K562 (cell line): ENCODE measurements around the gene TMEM179. TPM values are rescaled to one million over a fixed set of nuclear protein-coding genes. Genes with fewer than 3 reads are reported as not detected.

ENCODE experiments used
- ATAC-seq: fragments of 200-7000 bp; cut with Tn5 transposase; 3 replicates; pipeline ENCODE4 v1.9.1; 2020; ENCODE audit warnings: moderate library complexity
- BruUV-seq: library from RNA; stranded (reverse); fragments of 400-500 nt; replicated peaks from 2 replicates; lab custom pipeline; 2021; lab: Mats Ljungman, UMichigan
- CTCF ChIA-PET: fragments of 300-600 bp; formaldehyde crosslinking; extraction: SDS; loops from one replicate; lab custom pipeline; 2021; ENCODE audit warnings: low intra/inter-chr PET ratio; lab: Yijun Ruan, JAX
- POLR2A ChIA-PET: fragments of 300-600, 350-650 bp; sonication (Branson Sonifier 250); formaldehyde crosslinking; extraction: SDS; loops from one replicate; lab custom pipeline; 2021; ENCODE audit warnings: antibody characterized with exemption, inconsistent platforms; lab: Yijun Ruan, JAX
- DNase-seq, 4 experiments: peaks; one replicate each; pipeline versions ENCODE4 v3.0.0 to v3.0.0-alpha.2; 2011 to 2018; ENCODE audit warnings: low spot score in 3 of 4, mixed read lengths in 3 of 4; ENCODE audit errors: extremely low read depth in 1 of 4
- FAIRE-seq: peaks from 2 replicates; lab custom pipeline; 2011; peaks lifted over from hg19 to GRCh38; lab: Jason Lieb, UNC
- H2AFZ ChIP-seq: 2 replicates; pipeline ENCODE4 v1.6.0; 2011; ENCODE audit warnings: low read depth, low read length, control low read depth, inconsistent platforms
- H3K27ac ChIP-seq: fragments of 200-600 bp; 3 replicates; pipeline ENCODE4 v1.8.0; 2011; ENCODE audit warnings: low read depth, mild to moderate bottlenecking, control low read depth, inconsistent platforms, low read length, moderate library complexity, mixed read lengths; ENCODE audit errors: extremely low read depth
- H3K27me3 ChIP-seq, 2 experiments: fragments of 300-600 bp in 1 of 2; 2 replicates in 1 of 2; 3 replicates in 1 of 2; pipeline versions ENCODE4 v1.6.0 to v1.8.0; 2011; ENCODE audit warnings: inconsistent platforms in 2 of 2, low read length in 2 of 2, mild to moderate bottlenecking in 1 of 2, mixed read lengths in 1 of 2, moderate library complexity in 1 of 2; ENCODE audit not compliant: control insufficient read depth in 2 of 2, insufficient read depth in 2 of 2
- H3K36me3 ChIP-seq: fragments of 300-600 bp; 3 replicates; pipeline ENCODE4 v1.8.0; 2011; ENCODE audit warnings: mild to moderate bottlenecking, low read length, inconsistent platforms; ENCODE audit not compliant: control insufficient read depth, insufficient read depth
- H3K4me1 ChIP-seq, 2 experiments: fragments of 200-600 bp in 1 of 2; replicated peaks in 1 of 2; 2 replicates in 1 of 2; 3 replicates in 1 of 2; pipeline versions ENCODE4 v1.5.1 to v1.8.0; 2011; ENCODE audit warnings: inconsistent platforms in 2 of 2, low read length in 2 of 2, mild to moderate bottlenecking in 1 of 2, mixed read lengths in 1 of 2, moderate library complexity in 1 of 2; ENCODE audit not compliant: control insufficient read depth in 2 of 2, insufficient read depth in 2 of 2
- H3K4me2 ChIP-seq: 2 replicates; pipeline ENCODE4 v1.6.1; 2011; ENCODE audit warnings: low read length, control low read depth, inconsistent platforms, mixed read lengths; ENCODE audit not compliant: insufficient read depth
- H3K4me3 ChIP-seq: fragments of 200-600 bp; sonication (generic), shearing (Covaris generic); 2 replicates; pipeline ENCODE4 v1.5.1; 2016; ENCODE audit warnings: control low read depth, inconsistent platforms
- H3K79me2 ChIP-seq: fragments of 200-600 bp; 3 replicates; pipeline ENCODE4 v1.8.0; 2011; ENCODE audit warnings: low read length, inconsistent platforms; ENCODE audit not compliant: control insufficient read depth, insufficient read depth
- H3K9ac ChIP-seq, 2 experiments: 2 replicates each; pipeline versions ENCODE4 v1.6.0 to v1.6.1; 2011; ENCODE audit warnings: low read depth in 2 of 2, low read length in 2 of 2, control low read depth in 1 of 2, inconsistent platforms in 1 of 2, mild to moderate bottlenecking in 1 of 2, mixed read lengths in 1 of 2; ENCODE audit not compliant: insufficient read depth in 1 of 2
- H3K9me1 ChIP-seq: one replicate; pipeline ENCODE4 v1.6.0; 2011; ENCODE audit warnings: inconsistent platforms, mild to moderate bottlenecking, low read length, moderate library complexity; ENCODE audit not compliant: control insufficient read depth, insufficient read depth
- H3K9me3 ChIP-seq: replicated peaks from 2 replicates; pipeline ENCODE4 v1.5.1; 2011; ENCODE audit warnings: low read depth, low read length, inconsistent platforms; ENCODE audit not compliant: control insufficient read depth, insufficient read depth
- H4K20me1 ChIP-seq: replicated peaks from 2 replicates; pipeline ENCODE4 v1.6.1; 2011; ENCODE audit warnings: low read length, inconsistent platforms, mixed read lengths; ENCODE audit not compliant: control insufficient read depth, insufficient read depth
- ARID4B ChIP-seq: sonication (generic); formaldehyde crosslinking; IDR thresholded peaks from 2 replicates; pipeline ENCODE4 v1.8.0; 2022; ENCODE audit warnings: mild to moderate bottlenecking, missing genetic modification reagents
- ASH1L ChIP-seq: fragments of 450-650 bp; IDR thresholded peaks from 2 replicates; pipeline ENCODE4 v1.6.1; 2018; ENCODE audit warnings: borderline replicate concordance, mild to moderate bottlenecking, low read depth; ENCODE audit not compliant: partially characterized antibody
- ATF3 ChIP-seq, 2 experiments: fragments of 450-650 bp in 1 of 2; sonication (generic) in 1 of 2; formaldehyde crosslinking in 1 of 2; IDR thresholded peaks in 1 of 2; conservative IDR thresholded peaks in 1 of 2; 2 replicates each; pipeline versions ENCODE4 v1.6.1 to v1.8.1; 2016 to 2023; ENCODE audit warnings: mild to moderate bottlenecking in 2 of 2, moderate library complexity in 2 of 2, inconsistent platforms in 1 of 2, missing genetic modification reagents in 1 of 2
- GTF2E2 ChIP-seq: fragments of 200-800 bp; sonication (Bioruptor generic); IDR thresholded peaks from 2 replicates; pipeline ENCODE4 v1.6.1; 2016; ENCODE audit warnings: missing genetic modification characterization, missing compliant biosample characterization
- MAFG ChIP-seq: fragments of 450-650 bp; conservative IDR thresholded peaks from 2 replicates; pipeline ENCODE4 v1.6.1; 2016; ENCODE audit warnings: missing genetic modification characterization, missing compliant biosample characterization
- VEZF1 ChIP-seq: fragments of 200-800 bp; sonication (Bioruptor generic); IDR thresholded peaks from 2 replicates; pipeline ENCODE4 v1.6.1; 2017; ENCODE audit warnings: missing genetic modification characterization, missing compliant biosample characterization
- YY1 ChIP-seq, 3 experiments: IDR thresholded peaks; 2 replicates each; pipeline ENCODE4 v1.6.1; 2011; ENCODE audit warnings: low read length in 2 of 3, mild to moderate bottlenecking in 2 of 3, moderate library complexity in 2 of 3, borderline replicate concordance in 1 of 3, control low read depth in 1 of 3, low read depth in 1 of 3; ENCODE audit not compliant: insufficient read depth in 3 of 3, insufficient replicate concordance in 2 of 3, control insufficient read depth in 1 of 3, insufficient read length in 1 of 3; ENCODE audit errors: extremely low read depth in 1 of 3
- ZNF124 ChIP-seq: sonication (generic); formaldehyde crosslinking; IDR thresholded peaks from 2 replicates; pipeline ENCODE4 v1.8.1; 2022; ENCODE audit warnings: missing genetic modification reagents
- ZNF449 ChIP-seq: fragments of 250-450 bp; sonication (Bioruptor Pico); IDR thresholded peaks from 2 replicates; pipeline ENCODE4 v1.8.0; 2022; ENCODE audit warnings: moderate library complexity, mild to moderate bottlenecking, inconsistent platforms
- WGBS: fragments of 100-300 bp; shearing (Covaris generic); methylation state at CpG from one replicate; pipeline ENCODE4 v1.1.6; 2016; ENCODE audit warnings: low coverage, mixed read lengths; ENCODE audit not compliant: insufficient coverage; ENCODE audit errors: missing lambda C conversion rate; 5-methylcytosine and 5-hydroxymethylcytosine counted together
- in situ Hi-C: fragments of 300-500 bp; cut with MboI; formaldehyde crosslinking; loops from 4 replicates; pipeline ENCODE4 v1.15.0; 2018; ENCODE audit warnings: inconsistent platforms, mixed read lengths
- intact Hi-C: fragments of 100-400 bp; cut with micrococcal nuclease; formaldehyde crosslinking; loops from 2 replicates; pipeline ENCODE4 v1.14.2; 2022
- polyA plus RNA-seq, 8 experiments: library from polyadenylated mRNA; depleted of rRNA in 4 of 8; stranded (reverse) in 5 of 8; unstranded in 3 of 8; fragments of >200 nt; fragmentation: Nextera tagmentation in 2 of 8; fragmentation: Illumina TruSeq in 1 of 8; extraction: Ambion mirVana in 2 of 8; extraction: Trizol in 1 of 8; gene quantifications; 2 replicates each; pipeline versions ENCODE4 v1.2.1 to v1.2.3, GENCODE V29; 2011 to 2014; ENCODE audit warnings: inconsistent platforms in 1 of 8, missing spikeins in 1 of 8
- total RNA-seq, 7 experiments: library from RNA; depleted of rRNA in 6 of 7; stranded (reverse); fragments of >200 nt in 6 of 7; fragmentation: Illumina TruSeq in 2 of 7; extraction: Trizol in 2 of 7; gene quantifications; 2 replicates each; pipeline versions ENCODE4 v1.2.1 to v1.2.3, GENCODE V29; 2011 to 2021; ENCODE audit warnings: low replicate concordance in 1 of 7

TMEM179 gene
- total and polyA plus RNA-seq, 9 of the 15 experiments (the other 6 are each of a cell fraction or from before 2014, with no cell fraction given), result not detected

GRCh38 chr14:104603711-104604401, 716 bp downstream of the TMEM179 start (continued):
- TF ChIP-seq VEZF1 (CRISPR knock-in tag), result no peak

- no peaks in the 10 kb centered on the region for H3K36me3 ChIP-seq
- POLR2A ChIA-PET, result no interaction called here
- H3K9me3 ChIP-seq, result no peaks in the 10 kb centered on the region
- ATAC-seq, result no peak
- no peaks in the 10 kb centered on the region for H3K9me1 ChIP-seq
- no peak overlapping the region for H3K27ac ChIP-seq
- BruUV-seq, result no TSS peak
- in situ Hi-C loops, result no loop called here
- H4K20me1 ChIP-seq, result no peaks in the 10 kb centered on the region
- intact Hi-C loops, result no loop called here
- no peak overlapping the region for H2AFZ ChIP-seq
- DNase-seq, result no peak
- peaks cover 3 to 22% of the 10 kb centered on the region in 2 experiments; a peak in 3 of 5 replicates for H3K27me3 ChIP-seq
- no peak overlapping the region for H3K4me3 ChIP-seq
- H3K4me2 ChIP-seq, result no peak overlapping the region
- 2% methylated on average over 5 of the region's 7 CpGs for WGBS
- H3K9ac ChIP-seq, result no peak overlapping the region
- H3K4me1 ChIP-seq, result peaks cover 0 to 15% of the 10 kb centered on the region in 2 experiments; a peak in 2 of 5 replicates
- FAIRE-seq, result no peak
- H3K79me2 ChIP-seq, result no peaks in the 10 kb centered on the region
- CTCF ChIA-PET, result no interaction called here
- TF ChIP-seq YY1 (IDR thresholded peaks at IDR 0.05; ENCODE audit: borderline replicate concordance in 1 of 3, control insufficient read depth in 1 of 3, extremely low read depth in 1 of 3, insufficient read depth in 3 of 3, insufficient read length in 1 of 3, insufficient replicate concordance in 2 of 3, low read depth in 1 of 3, low read length in 2 of 3) (no peak), ZNF449 (CRISPR knock-in tag) (no peak), ASH1L (no peak), ARID4B (CRISPR knock-in tag) (no peak), ZNF124 (CRISPR knock-in tag) (no peak), ATF3 (IDR thresholded peaks at IDR 0.05) (no peak), ATF3 (CRISPR knock-in tag; conservative IDR thresholded peaks at IDR 0.05) (no peak), GTF2E2 (tag) (no peak), MAFG (tag) (no peak)
These were observed 1.6 kb downstream of the TMEM179 start for GRCh38 chr14:104602933-104603325.
